ENCODE data around the gene ZNF827. TPM values are rescaled to one million over a fixed set of nuclear protein-coding genes. Genes with fewer than 3 reads are reported as not detected.

The ZNF827 gene
- total RNA-seq, 6 donors from 2014 or later = 8.1 to 68.1 (median 18.3) TPM

DNA sequence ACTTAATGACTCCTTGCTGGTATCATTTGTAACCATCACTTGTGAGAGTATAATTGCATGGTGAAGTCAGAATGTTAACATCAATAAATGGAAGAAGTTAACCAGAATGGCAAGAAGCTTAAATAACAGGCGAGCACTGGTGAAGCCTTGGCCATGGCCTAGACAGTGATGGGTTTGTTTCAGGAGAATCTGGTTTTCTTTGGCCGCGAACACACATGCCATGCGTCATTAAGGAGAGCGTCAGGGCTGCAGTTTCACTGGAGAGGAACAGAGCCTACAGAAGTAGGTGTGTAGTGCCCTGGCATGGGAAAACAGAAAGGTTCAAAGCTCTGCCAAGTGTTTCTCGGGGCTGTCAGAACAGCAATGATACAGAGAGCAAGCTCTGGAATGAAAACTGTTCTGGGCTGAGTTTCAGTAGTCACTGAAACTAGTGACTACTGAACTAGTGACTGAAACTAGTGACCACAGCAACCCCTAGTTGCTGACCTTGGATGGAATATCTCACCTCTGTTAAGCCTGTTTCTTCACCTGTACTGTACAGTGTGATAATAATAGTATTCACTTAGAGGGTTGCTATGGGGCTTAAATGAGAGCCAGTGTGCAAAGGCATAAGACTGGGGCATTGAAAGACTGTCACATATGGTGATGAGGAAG is 164.9 kb downstream of the ZNF827 start:
- ATAC-seq (ENCODE audit: low FRiP score in 2 of 2) = no peak

DNA sequence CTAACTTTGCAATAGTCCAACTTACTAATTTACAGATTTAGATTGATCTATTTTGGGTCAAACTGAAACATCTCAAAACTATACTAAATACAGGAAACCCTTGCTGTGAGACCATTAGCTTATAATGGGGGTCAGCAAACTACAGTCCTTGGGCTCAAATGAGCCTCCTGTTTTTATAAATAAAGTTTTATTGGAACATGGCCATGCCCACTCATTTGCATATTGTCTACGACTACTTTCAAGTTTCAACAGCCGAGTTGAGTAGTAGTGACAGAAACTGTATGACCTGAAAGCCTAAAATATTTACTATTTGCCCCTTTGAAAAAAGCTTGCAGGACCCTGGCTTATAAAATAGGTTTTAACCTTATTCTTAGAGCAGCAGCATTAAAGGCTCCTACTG is 166.3 kb downstream of the ZNF827 start:
- Histone ChIP-seq H3K27me3 (no peaks in the 10 kb centered on the region), H3K4me1 (no peaks in the 10 kb centered on the region), H3K4me3 (no peak overlapping the region), H3K36me3 (peaks cover 0 to 18% (median 6%) of the 10 kb centered on the region in 4 donors), H3K27ac (no peak overlapping the region), H3K9me3 (no peaks in the 10 kb centered on the region)
- TF ChIP-seq POLR2AphosphoS5 (IDR thresholded peaks at IDR 0.05) (no peak), POLR2A (IDR thresholded peaks at IDR 0.05) (no peak)
- no peak for ATAC-seq (ENCODE audit: low FRiP score in 2 of 2)
- DNase-seq = no peak
- WGBS, 2 donors = 90 to 93% methylated on average over 2 of the region's 2 CpGs

More for the DNA sequence above, 164.9 kb downstream of the ZNF827 start:
- H3K4me3 ChIP-seq = no peak overlapping the region
- 88 to 97% methylated on average over 6 of the region's 6 CpGs for WGBS, 2 donors
- no peak overlapping the region for H3K27ac ChIP-seq
- H3K4me1 ChIP-seq = no peaks in the 10 kb centered on the region
- no peaks in the 10 kb centered on the region for H3K9me3 ChIP-seq
- no peaks in the 10 kb centered on the region for H3K27me3 ChIP-seq
- TF ChIP-seq POLR2AphosphoS5 (IDR thresholded peaks at IDR 0.05) (no peak), POLR2A (IDR thresholded peaks at IDR 0.05) (no peak), EP300 (IDR thresholded peaks at IDR 0.05) (no peak), CTCF (IDR thresholded peaks at IDR 0.05) (no peak)
- H3K36me3 ChIP-seq = peaks cover 0 to 18% (median 6%) of the 10 kb centered on the region in 4 donors
- no peak for DNase-seq

DNA sequence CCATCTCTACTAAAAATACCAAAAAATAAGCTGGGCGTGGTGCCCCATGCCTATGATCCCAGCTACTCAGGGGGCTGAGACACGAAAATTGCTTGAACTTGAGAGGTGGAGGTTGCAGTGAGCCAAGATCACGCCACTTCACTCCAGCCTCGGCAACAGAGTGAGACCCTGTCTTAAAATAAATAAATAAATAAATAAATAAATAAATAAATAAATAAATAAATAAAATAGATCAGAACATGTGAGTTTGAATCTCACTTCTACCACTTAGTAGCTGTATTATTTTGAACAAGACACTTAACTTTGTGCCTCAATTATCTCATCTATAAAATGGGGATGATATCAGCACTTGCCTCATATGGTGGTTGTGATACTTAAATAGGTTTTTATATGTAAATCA is 168.5 kb downstream of the ZNF827 start:
- Histone ChIP-seq H3K4me1 (no peaks in the 10 kb centered on the region), H3K9me3 (no peaks in the 10 kb centered on the region), H3K27me3 (no peaks in the 10 kb centered on the region), H3K36me3 (peaks cover 0 to 20% (median 7%) of the 10 kb centered on the region in 4 donors), H3K4me3 (no peak overlapping the region), H3K27ac (no peak overlapping the region)
- WGBS, 2 donors = 76 to 84% methylated on average over 4 of the region's 4 CpGs
- TF ChIP-seq POLR2AphosphoS5 (IDR thresholded peaks at IDR 0.05) (no peak), CTCF (IDR thresholded peaks at IDR 0.05) (no peak), EP300 (IDR thresholded peaks at IDR 0.05) (no peak), POLR2A (IDR thresholded peaks at IDR 0.05) (no peak)
- DNase-seq (no peak), ATAC-seq (ENCODE audit: low FRiP score in 2 of 2) (no peak)

- H3K27ac ChIP-seq = no peak overlapping the region
- no peak for TF ChIP-seq EP300 (IDR thresholded peaks at IDR 0.05)
- TF ChIP-seq CTCF (IDR thresholded peaks at IDR 0.05) = no peak
- no peaks in the 10 kb centered on the region for H3K9me3 ChIP-seq
- no peaks in the 10 kb centered on the region for H3K27me3 ChIP-seq
- no peak overlapping the region for H3K4me3 ChIP-seq
- H3K4me1 ChIP-seq = no peaks in the 10 kb centered on the region
- ATAC-seq (ENCODE audit: low FRiP score in 2 of 2) (no peak), DNase-seq (no peak)
- WGBS, 2 donors = 63 to 65% methylated on average over 2 of the region's 2 CpGs
- H3K36me3 ChIP-seq = peaks cover 3 to 26% (median 7%) of the 10 kb centered on the region in 4 donors
These were observed 169.1 kb downstream of the ZNF827 start for GRCh38 chr4:145769450-145770037.

- WGBS, 2 donors = 92 to 94% methylated on average over 5 of the region's 5 CpGs
- Histone ChIP-seq H3K27me3 (no peaks in the 10 kb centered on the region), H3K4me3 (no peak overlapping the region), H3K36me3 (peaks cover 0 to 17% (median 12%) of the 10 kb centered on the region in 4 donors), H3K4me1 (no peaks in the 10 kb centered on the region), H3K9me3 (no peaks in the 10 kb centered on the region), H3K27ac (no peak overlapping the region)
- DNase-seq (no peak), ATAC-seq (ENCODE audit: low FRiP score in 2 of 2) (no peak)
- TF ChIP-seq EP300 (IDR thresholded peaks at IDR 0.05) (no peak), POLR2AphosphoS5 (IDR thresholded peaks at IDR 0.05) (no peak), CTCF (IDR thresholded peaks at IDR 0.05) (no peak), POLR2A (IDR thresholded peaks at IDR 0.05) (no peak)
These were observed 172.3 kb downstream of the ZNF827 start for GRCh38 chr4:145766273-145766672.
